Fibroblast of villous mesenchyme (primary cell): ENCODE results near the gene NACC2. TPM values are rescaled to one million over a fixed set of nuclear protein-coding genes. Genes with fewer than 3 reads are reported as not detected.

Source experiments
- DNase-seq: peaks from one replicate; pipeline ENCODE4 v3.0.0-alpha.2; 2010; ENCODE audit warnings: low read depth
- H3K4me3 ChIP-seq: 2 replicates; pipeline ENCODE4 v1.5.1; 2011; ENCODE audit warnings: low read depth, mild to moderate bottlenecking, low read length
- CTCF ChIP-seq: IDR thresholded peaks from 2 replicates; pipeline ENCODE4 v1.5.1; 2012; ENCODE audit warnings: low read depth, mild to moderate bottlenecking, low read length; ENCODE audit not compliant: insufficient read depth
- total RNA-seq: library from RNA; depleted of rRNA; stranded (reverse); fragments of >200 nt; gene quantifications from 2 replicates; pipeline ENCODE4 v1.2.3, GENCODE V29; 2012

NACC2 gene
- total RNA-seq, 1 donor: 34.1 TPM

- H3K4me3 ChIP-seq: no peak overlapping the region
- TF ChIP-seq CTCF: no peak
- no peak for DNase-seq
Measured at GRCh38 chr9:135995816-135996215, 99.3 kb downstream of the NACC2 start.

- no peak for TF ChIP-seq CTCF
- peak; percentile 33 for DNase-seq
- H3K4me3 ChIP-seq: no peak overlapping the region
Measured at GRCh38 chr9:135994501-135995192, 100.4 kb downstream of the NACC2 start.

GRCh38 chr9:135993765-135994500 is 101.2 kb downstream of the NACC2 start:
- H3K4me3 ChIP-seq: no peak overlapping the region
- no peak for TF ChIP-seq CTCF
- no peak for DNase-seq

GRCh38 chr9:135993409-135993742 is 101.7 kb downstream of the NACC2 start:
- TF ChIP-seq CTCF: no peak
- H3K4me3 ChIP-seq: no peak overlapping the region
- DNase-seq: no peak

GRCh38 chr9:135992486-135993408 is 102.3 kb downstream of the NACC2 start:
- H3K4me3 ChIP-seq: peak overlapping the region; percentile 51
- DNase-seq: peak; percentile 93
- peak; percentile 13 for TF ChIP-seq CTCF

GRCh38 chr9:135991771-135992170 is 103.3 kb downstream of the NACC2 start:
- no peak for DNase-seq
- no peak for TF ChIP-seq CTCF
- H3K4me3 ChIP-seq: no peak overlapping the region
